Lower lobe of right lung (tissue), 2 donors: Measurements from ENCODE around the gene MGAM2. TPM values are rescaled to one million over a fixed set of nuclear protein-coding genes. Genes with fewer than 3 reads are reported as not detected.
A peak's percentile ranks its signal among the peaks of the same experiment; 100 is the strongest.
"Not testable (repeated sequence)": the region's sequence is repeated elsewhere in the genome, so short reads cannot be mapped to it uniquely, and the experiment has no call there.

Experiments used
- ATAC-seq, 2 donors: fragments of 200-7000 bp; cut with Tn5 transposase; one replicate each; pipeline ENCODE4 v1.9.1; 2020 to 2022; ENCODE audit warnings: mild to moderate bottlenecking in 2 of 2, moderate library complexity in 2 of 2
- DNase-seq: peaks from one replicate; pipeline ENCODE4 v3.0.0-alpha.2; 2020
- H3K27ac ChIP-seq: fragments of 200-600 bp; one replicate; pipeline ENCODE4 v1.8.0; 2022
- H3K27me3 ChIP-seq: fragments of 200-600 bp; one replicate; pipeline ENCODE4 v1.8.0; 2022; ENCODE audit warnings: low read depth
- H3K36me3 ChIP-seq: fragments of 200-600 bp; one replicate; pipeline ENCODE4 v1.8.0; 2022; ENCODE audit warnings: mild to moderate bottlenecking
- H3K4me1 ChIP-seq: fragments of 200-600 bp; one replicate; pipeline ENCODE4 v1.8.0; 2022
- H3K4me3 ChIP-seq: fragments of 200-600 bp; one replicate; pipeline ENCODE4 v1.8.0; 2022; ENCODE audit warnings: mild to moderate bottlenecking
- H3K9me3 ChIP-seq: fragments of 200-600 bp; one replicate; pipeline ENCODE4 v1.8.0; 2022
- CTCF ChIP-seq: fragments of 200-600 bp; IDR thresholded peaks from one replicate; pipeline ENCODE4 v1.8.0; 2022; ENCODE audit warnings: antibody characterized with exemption, mild to moderate bottlenecking
- intact Hi-C: fragments of 100-400 bp; cut with DNase I; formaldehyde crosslinking; loops from one replicate; pipeline ENCODE4 v1.11.0; 2022
- total RNA-seq: library from RNA; stranded (reverse); fragmentation: NEBNext Ultra II Directional; extraction: Animal tissue kit (Norgen Biotek cat#: 25700); gene quantifications from one replicate; pipeline ENCODE4 v1.2.1, GENCODE V29; 2021
- donor health status: DM: no; HTN: yes; CAD: no; lungs with severe emphysema.

The MGAM2 gene
- total RNA-seq, 1 donor from 2014 or later, result 1.4 TPM

- Histone ChIP-seq H3K4me3 (no peak overlapping the region), H3K27ac (no peak overlapping the region), H3K36me3 (no peaks in the 10 kb centered on the region), H3K27me3 (no peaks in the 10 kb centered on the region), H3K9me3 (no peaks in the 10 kb centered on the region), H3K4me1 (no peaks in the 10 kb centered on the region)
- no peak for TF ChIP-seq CTCF
- intact Hi-C loops, result no loop called here
- no peak for ATAC-seq
- no peak for DNase-seq
Measured at GRCh38 chr7:142097571-142097970, 13.9 kb upstream of the MGAM2 start.

- intact Hi-C loops, result no loop called here
- H3K9me3 ChIP-seq, result no peaks in the 10 kb centered on the region
- H3K4me1 ChIP-seq, result no peaks in the 10 kb centered on the region
- H3K27me3 ChIP-seq, result no peaks in the 10 kb centered on the region
- no peak overlapping the region for H3K27ac ChIP-seq
- no peaks in the 10 kb centered on the region for H3K36me3 ChIP-seq
- ATAC-seq, result no peak
- no peak for DNase-seq
- H3K4me3 ChIP-seq, result no peak overlapping the region
- TF ChIP-seq CTCF, result no peak
Measured at GRCh38 chr7:142098004-142098403, 13.5 kb upstream of the MGAM2 start.

- H3K27me3 ChIP-seq, H3K27ac ChIP-seq, ATAC-seq, H3K4me1 ChIP-seq, intact Hi-C loops, H3K4me3 ChIP-seq, DNase-seq, H3K9me3 ChIP-seq, H3K36me3 ChIP-seq: not testable (repeated sequence)
Measured at GRCh38 chr7:142099347-142099746, 12.2 kb upstream of the MGAM2 start.

GRCh38 chr7:142100634-142101033 is 10.9 kb upstream of the MGAM2 start:
- Histone ChIP-seq H3K4me3 (no peak overlapping the region), H3K27ac (no peak overlapping the region), H3K9me3 (no peaks in the 10 kb centered on the region), H3K36me3 (no peaks in the 10 kb centered on the region), H3K4me1 (no peaks in the 10 kb centered on the region), H3K27me3 (no peaks in the 10 kb centered on the region)
- ATAC-seq (no peak), DNase-seq (no peak)
- TF ChIP-seq CTCF, result no peak
- intact Hi-C loops, result no loop called here

GRCh38 chr7:142101794-142102193 is 9.7 kb upstream of the MGAM2 start:
- H3K27me3 ChIP-seq, H3K4me3 ChIP-seq, H3K36me3 ChIP-seq, intact Hi-C loops, DNase-seq, H3K9me3 ChIP-seq, H3K27ac ChIP-seq, ATAC-seq, H3K4me1 ChIP-seq: not testable (repeated sequence)

GRCh38 chr7:142104550-142105527 is 6.7 kb upstream of the MGAM2 start:
- no peak for DNase-seq
- no peak for TF ChIP-seq CTCF
- Histone ChIP-seq H3K36me3 (no peaks in the 10 kb centered on the region), H3K27me3 (no peaks in the 10 kb centered on the region), H3K27ac (no peak overlapping the region), H3K4me1 (no peaks in the 10 kb centered on the region), H3K9me3 (no peaks in the 10 kb centered on the region), H3K4me3 (no peak overlapping the region)
- intact Hi-C loops, result no loop called here
- peak; percentile 70 to 84 for ATAC-seq
